Upper lobe of left lung (tissue), 6 donors: Measurements from ENCODE around the gene ATF7. TPM values are rescaled to one million over a fixed set of nuclear protein-coding genes. Genes with fewer than 3 reads are reported as not detected.
A peak's percentile ranks its signal among the peaks of the same experiment; 100 is the strongest.

ENCODE experiments used
- ATAC-seq, 2 donors: fragments of 200-7000 bp; cut with Tn5 transposase; one replicate each; pipeline ENCODE4 v1.9.1; 2022; ENCODE audit warnings: mild to moderate bottlenecking in 2 of 2, moderate library complexity in 2 of 2; ENCODE audit not compliant: low FRiP score in 2 of 2
- DNase-seq, 2 donors: peaks; one replicate each; pipeline ENCODE4 v3.0.0-alpha.2; 2019 to 2020
- H3K27ac ChIP-seq, 4 donors: fragments of 200-600 bp; sonication (generic); one replicate each; pipeline ENCODE4 v1.5.1; 2016 to 2019
- H3K27me3 ChIP-seq, 4 donors: fragments of 200-600 bp; sonication (generic); one replicate each; pipeline ENCODE4 v1.5.1; 2017 to 2019
- H3K36me3 ChIP-seq, 4 donors: fragments of 200-600 bp; sonication (generic); one replicate each; pipeline ENCODE4 v1.5.1; 2016 to 2019
- H3K4me1 ChIP-seq, 4 donors: fragments of 200-600 bp; sonication (generic); one replicate each; pipeline ENCODE4 v1.5.1; 2018 to 2019
- H3K4me3 ChIP-seq, 4 donors: fragments of 200-600 bp; sonication (generic); one replicate each; pipeline ENCODE4 v1.5.1; 2017 to 2019; ENCODE audit warnings: mild to moderate bottlenecking in 2 of 4, moderate library complexity in 1 of 4
- H3K9me3 ChIP-seq, 4 donors: fragments of 200-600 bp; sonication (generic); one replicate each; pipeline ENCODE4 v1.5.1; 2018 to 2019
- EP300 ChIP-seq, 4 donors: sonication (generic); formaldehyde crosslinking; IDR thresholded peaks; one replicate each; pipeline ENCODE4 v1.5.1; 2017; ENCODE audit warnings: antibody characterized with exemption in 4 of 4, control low read depth in 2 of 4
- POLR2A ChIP-seq, 4 donors: fragments of 450-650 bp; IDR thresholded peaks; one replicate each; pipeline ENCODE4 v1.5.1; 2016 to 2017; ENCODE audit warnings: antibody characterized with exemption in 4 of 4, mild to moderate bottlenecking in 2 of 4
- POLR2AphosphoS5 ChIP-seq, 2 donors: sonication (generic); formaldehyde crosslinking; IDR thresholded peaks; one replicate each; pipeline ENCODE4 v1.5.1; 2017; ENCODE audit warnings: antibody characterized with exemption in 2 of 2
- WGBS, 2 donors: methylation state at CpG; one replicate each; pipeline ENCODE4 v1.1.5; 2017 to 2018; 5-methylcytosine and 5-hydroxymethylcytosine counted together
- total RNA-seq, 6 donors: library from RNA; depleted of rRNA in 4 of 6; stranded (reverse); fragments of >200 nt in 4 of 6; gene quantifications; one replicate each; pipeline versions ENCODE4 v1.1.0 to v1.2.1, GENCODE V29; 2016 to 2021
- TF ChIP-seq, protein P1 (sequence below), 6 experiments: fragments of 450-650 bp in 4 of 6; fragments of 200-600 bp in 2 of 6; sonication (generic) in 2 of 6; IDR thresholded peaks; one replicate each; pipeline ENCODE4 v1.5.1; 2016 to 2019; ENCODE audit warnings: antibody characterized with exemption in 6 of 6
- donor health status: DM: no; HTN: no; CAD: no; lungs with moderate emphysema.
- donor health status: DM: no; HTN: yes; CAD: no; lungs with severe emphysema.

The ATF7 gene
- total RNA-seq, 6 donors from 2014 or later, result 23.4 to 48.9 (median 41.2) TPM

DNA sequence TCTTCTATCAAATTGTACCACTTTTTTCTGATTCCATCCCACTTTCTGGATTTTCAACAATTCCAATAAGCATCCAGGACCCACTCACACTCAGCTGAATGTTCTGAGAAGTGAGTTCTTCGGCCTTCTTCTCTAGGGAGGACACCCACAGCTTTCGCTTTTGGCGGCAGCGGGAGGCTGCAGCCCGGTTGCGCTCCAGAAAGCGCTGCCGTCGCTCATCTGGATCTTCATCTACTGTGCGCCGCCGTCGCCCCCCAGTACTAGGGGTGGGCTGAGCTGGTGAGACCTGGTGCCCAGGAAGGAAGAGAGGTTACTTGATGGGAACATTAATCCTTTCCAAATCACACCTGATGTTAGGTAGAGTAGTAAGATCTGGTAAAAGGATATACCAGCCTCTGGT is 101.7 kb downstream of the ATF7 start:
- H3K9me3 ChIP-seq, result no peaks in the 10 kb centered on the region
- no peak overlapping the region for H3K27ac ChIP-seq
- H3K4me1 ChIP-seq, result no peaks in the 10 kb centered on the region
- H3K36me3 ChIP-seq, result peaks cover 38 to 100% (median 71%) of the 10 kb centered on the region in 4 donors
- DNase-seq (no peak), ATAC-seq (no peak)
- 97% methylated on average over 13 of the region's 13 CpGs for WGBS, 2 donors
- no peaks in the 10 kb centered on the region for H3K27me3 ChIP-seq
- no peak overlapping the region for H3K4me3 ChIP-seq
- TF ChIP-seq POLR2AphosphoS5 (IDR thresholded peaks at IDR 0.05) (no peak), POLR2A (IDR thresholded peaks at IDR 0.05) (no peak), EP300 (IDR thresholded peaks at IDR 0.05) (no peak)
- TF ChIP-seq, protein P1, sequence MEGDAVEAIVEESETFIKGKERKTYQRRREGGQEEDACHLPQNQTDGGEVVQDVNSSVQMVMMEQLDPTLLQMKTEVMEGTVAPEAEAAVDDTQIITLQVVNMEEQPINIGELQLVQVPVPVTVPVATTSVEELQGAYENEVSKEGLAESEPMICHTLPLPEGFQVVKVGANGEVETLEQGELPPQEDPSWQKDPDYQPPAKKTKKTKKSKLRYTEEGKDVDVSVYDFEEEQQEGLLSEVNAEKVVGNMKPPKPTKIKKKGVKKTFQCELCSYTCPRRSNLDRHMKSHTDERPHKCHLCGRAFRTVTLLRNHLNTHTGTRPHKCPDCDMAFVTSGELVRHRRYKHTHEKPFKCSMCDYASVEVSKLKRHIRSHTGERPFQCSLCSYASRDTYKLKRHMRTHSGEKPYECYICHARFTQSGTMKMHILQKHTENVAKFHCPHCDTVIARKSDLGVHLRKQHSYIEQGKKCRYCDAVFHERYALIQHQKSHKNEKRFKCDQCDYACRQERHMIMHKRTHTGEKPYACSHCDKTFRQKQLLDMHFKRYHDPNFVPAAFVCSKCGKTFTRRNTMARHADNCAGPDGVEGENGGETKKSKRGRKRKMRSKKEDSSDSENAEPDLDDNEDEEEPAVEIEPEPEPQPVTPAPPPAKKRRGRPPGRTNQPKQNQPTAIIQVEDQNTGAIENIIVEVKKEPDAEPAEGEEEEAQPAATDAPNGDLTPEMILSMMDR (IDR thresholded peaks at IDR 0.05), result no peak

DNA sequence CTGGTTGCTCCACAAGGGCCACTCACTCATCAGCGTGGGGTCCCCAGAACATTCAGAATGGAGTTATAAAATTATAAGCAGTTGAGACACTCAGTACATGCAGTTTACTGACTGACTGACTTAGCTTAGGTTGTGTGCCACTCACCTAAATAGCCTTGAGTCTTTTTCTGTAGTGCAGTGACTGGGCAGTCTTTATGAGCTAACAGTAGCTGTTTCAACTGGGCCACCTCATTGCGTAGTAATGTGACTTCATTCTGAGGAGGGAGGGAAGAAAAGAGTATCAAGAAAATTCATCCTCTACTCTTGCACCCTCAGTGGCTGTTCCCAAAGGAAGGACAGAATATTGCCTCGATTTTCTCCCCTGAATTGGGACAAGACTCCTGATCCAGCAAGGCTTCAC is 103.1 kb downstream of the ATF7 start:
- ATAC-seq (no peak), DNase-seq (no peak)
- Histone ChIP-seq H3K4me3 (no peak overlapping the region), H3K27me3 (no peaks in the 10 kb centered on the region), H3K36me3 (peaks cover 38 to 99% (median 69%) of the 10 kb centered on the region in 4 donors), H3K9me3 (no peaks in the 10 kb centered on the region), H3K4me1 (peaks cover 0 to 3% (median 0%) of the 10 kb centered on the region in 4 donors), H3K27ac (no peak overlapping the region)
- 92 to 95% methylated on average over 3 of the region's 3 CpGs for WGBS, 2 donors
- TF ChIP-seq POLR2AphosphoS5 (IDR thresholded peaks at IDR 0.05), result no peak
- TF ChIP-seq POLR2A (IDR thresholded peaks at IDR 0.05), result no peak
- TF ChIP-seq, protein P1 (IDR thresholded peaks at IDR 0.05), result no peak
- no peak for TF ChIP-seq EP300 (IDR thresholded peaks at IDR 0.05)

DNA sequence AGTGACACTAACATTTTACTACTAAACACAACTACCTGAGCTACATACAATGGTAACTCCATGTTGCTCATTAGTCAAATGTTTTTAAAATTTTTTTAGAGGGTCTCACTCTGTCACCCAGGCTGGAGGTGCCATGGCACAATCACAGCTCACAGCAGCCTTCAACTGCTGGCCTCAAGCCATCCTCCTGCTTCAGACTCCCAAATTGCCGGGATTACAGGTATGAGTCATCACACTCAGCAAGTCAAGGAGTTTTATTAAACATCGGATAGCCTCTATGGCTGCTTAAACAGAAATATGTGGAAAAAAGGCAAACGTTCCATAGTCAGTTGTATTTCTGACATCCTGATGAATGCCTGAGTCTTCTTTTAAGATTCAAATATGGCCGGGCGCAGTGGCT is 107.8 kb downstream of the ATF7 start:
- peak in 1 of 2 donors; percentile 64 for DNase-seq
- H3K4me1 ChIP-seq, result peaks cover 0 to 25% (median 9%) of the 10 kb centered on the region in 4 donors
- 74 to 85% methylated on average over 5 of the region's 5 CpGs for WGBS, 2 donors
- no peaks in the 10 kb centered on the region for H3K9me3 ChIP-seq
- TF ChIP-seq, protein P1 (IDR thresholded peaks at IDR 0.05), result no peak
- TF ChIP-seq POLR2A (IDR thresholded peaks at IDR 0.05), result no peak
- ATAC-seq, result no peak
- peaks cover 37 to 99% (median 74%) of the 10 kb centered on the region in 4 donors for H3K36me3 ChIP-seq
- H3K4me3 ChIP-seq, result no peak overlapping the region
- H3K27me3 ChIP-seq, result no peaks in the 10 kb centered on the region
- H3K27ac ChIP-seq, result peak overlapping the region in 2 of 4 donors; percentile 1 to 10

DNA sequence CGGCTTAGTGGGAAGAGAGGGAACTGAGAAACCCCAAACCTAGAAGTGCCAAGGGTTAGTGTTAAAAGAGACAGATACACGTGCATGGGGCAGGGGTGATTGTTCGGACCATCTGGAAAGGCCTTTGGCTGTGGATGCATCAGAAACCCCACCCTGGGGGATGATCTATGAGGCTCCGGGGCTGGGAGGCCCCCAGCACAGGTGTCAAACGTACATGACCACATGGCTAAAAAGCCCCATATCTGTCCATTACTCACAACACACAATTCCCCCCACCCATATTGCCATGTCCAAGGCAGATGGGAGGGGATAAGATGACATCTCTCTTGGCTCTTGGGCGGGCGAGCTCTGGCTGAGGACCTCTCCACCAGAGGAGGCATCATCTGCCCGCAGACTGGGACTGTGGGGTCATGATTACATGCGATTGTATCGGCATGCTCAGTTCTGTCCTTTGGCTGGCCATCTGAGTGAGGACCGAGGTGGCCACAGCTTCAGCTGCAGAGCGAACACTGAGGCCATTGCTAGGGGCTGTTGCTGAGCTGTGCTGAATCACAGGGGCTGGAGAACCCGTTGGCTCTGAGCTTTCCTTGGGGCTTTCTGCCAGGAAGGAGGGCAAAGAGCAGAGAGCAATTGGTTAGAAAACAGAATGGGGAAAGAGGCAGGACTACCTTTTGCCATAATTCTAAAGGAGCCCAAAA is 109.3 kb downstream of the ATF7 start:
- DNase-seq, result no peak
- Histone ChIP-seq H3K9me3 (no peaks in the 10 kb centered on the region), H3K4me1 (peaks cover 0 to 31% (median 16%) of the 10 kb centered on the region in 4 donors), H3K27me3 (no peaks in the 10 kb centered on the region), H3K27ac (peak overlapping the region in 3 of 4 donors; percentile 25 to 59 (median 53)), H3K4me3 (no peak overlapping the region), H3K36me3 (peaks cover 22 to 99% (median 66%) of the 10 kb centered on the region in 4 donors)
- 82 to 88% methylated on average over 13 of the region's 13 CpGs for WGBS, 2 donors
- no peak for ATAC-seq
- TF ChIP-seq, protein P1 (IDR thresholded peaks at IDR 0.05), result no peak
- no peak for TF ChIP-seq POLR2AphosphoS5 (IDR thresholded peaks at IDR 0.05)
- TF ChIP-seq EP300 (IDR thresholded peaks at IDR 0.05), result no peak
- no peak for TF ChIP-seq POLR2A (IDR thresholded peaks at IDR 0.05)

DNA sequence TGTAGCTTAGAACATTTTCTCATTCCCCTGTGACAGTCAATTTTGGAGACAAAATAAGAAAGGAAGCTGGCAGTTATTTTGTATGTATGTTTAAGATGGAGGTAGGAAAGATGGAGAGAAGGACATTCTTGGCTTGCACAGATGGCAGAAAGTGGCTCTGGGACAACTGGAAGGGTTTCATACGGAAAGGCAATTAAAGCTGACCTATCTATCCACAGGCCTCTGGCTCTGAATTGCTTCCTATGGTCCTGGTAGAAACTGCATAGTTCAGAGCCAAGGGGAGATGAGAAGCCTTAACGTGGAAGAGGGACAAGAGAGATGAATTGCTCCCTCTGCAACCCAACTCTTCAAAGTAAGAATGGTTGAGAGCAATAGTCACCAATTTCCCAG is 110.9 kb downstream of the ATF7 start:
- 57 to 62% methylated on average over 2 of the region's 2 CpGs for whole genome bisulfite sequencing, 2 donors
- TF ChIP-seq POLR2A (IDR thresholded peaks at IDR 0.05) (no peak), POLR2AphosphoS5 (IDR thresholded peaks at IDR 0.05) (no peak), EP300 (IDR thresholded peaks at IDR 0.05) (no peak)
- TF ChIP-seq, protein P1 (IDR thresholded peaks at IDR 0.05), result no peak
- H3K4me3 ChIP-seq, result peak overlapping the region in 3 of 4 donors; percentile 12 to 39 (median 38)
- ATAC-seq (no peak), DNase-seq (no peak)
- peak overlapping the region; percentile 34 to 59 (median 48) for H3K27ac ChIP-seq
- H3K27me3 ChIP-seq, result no peaks in the 10 kb centered on the region
- peaks cover 12 to 99% (median 63%) of the 10 kb centered on the region in 4 donors for H3K36me3 ChIP-seq
- no peaks in the 10 kb centered on the region for H3K9me3 ChIP-seq
- H3K4me1 ChIP-seq, result peaks cover 0 to 31% (median 16%) of the 10 kb centered on the region in 4 donors
